Uterus (tissue), 2 donors: ENCODE measurements around the gene AKAP7.

ENCODE experiments used
- CTCF ChIP-seq, 4 experiments: fragments of 200-600 bp in 2 of 4; fragments of 450-650 bp in 2 of 4; sonication (generic) in 2 of 4; IDR thresholded peaks; one replicate each; pipeline ENCODE4 v1.5.1; 2016 to 2019; ENCODE audit warnings: antibody characterized with exemption in 4 of 4, mild to moderate bottlenecking in 2 of 4, moderate library complexity in 1 of 4
- POLR2A ChIP-seq, 2 donors: fragments of 450-650 bp; IDR thresholded peaks; one replicate each; pipeline ENCODE4 v1.6.1; 2016; ENCODE audit warnings: antibody characterized with exemption in 2 of 2, mild to moderate bottlenecking in 1 of 2, moderate library complexity in 1 of 2

GRCh38 chr6:131292145-131292938 lies 157.1 kb downstream of the AKAP7 start:
- no peak for TF ChIP-seq CTCF (IDR thresholded peaks at IDR 0.05)
- no peak for TF ChIP-seq POLR2A (IDR thresholded peaks at IDR 0.05)
